Subcutaneous preadipocyte (primary cell): Measurements from ENCODE around the gene TMED7. TPM values are rescaled to one million over a fixed set of nuclear protein-coding genes. Genes with fewer than 3 reads are reported as not detected.

Source experiments
- total RNA-seq: library from RNA; depleted of rRNA; stranded (reverse); fragments of >200 nt; gene quantifications from 2 replicates; pipeline ENCODE4 v1.2.3, GENCODE V29; 2012

Gene TMED7
- 90.4 and 126 TPM in 2 replicates for total RNA-seq

DNA sequence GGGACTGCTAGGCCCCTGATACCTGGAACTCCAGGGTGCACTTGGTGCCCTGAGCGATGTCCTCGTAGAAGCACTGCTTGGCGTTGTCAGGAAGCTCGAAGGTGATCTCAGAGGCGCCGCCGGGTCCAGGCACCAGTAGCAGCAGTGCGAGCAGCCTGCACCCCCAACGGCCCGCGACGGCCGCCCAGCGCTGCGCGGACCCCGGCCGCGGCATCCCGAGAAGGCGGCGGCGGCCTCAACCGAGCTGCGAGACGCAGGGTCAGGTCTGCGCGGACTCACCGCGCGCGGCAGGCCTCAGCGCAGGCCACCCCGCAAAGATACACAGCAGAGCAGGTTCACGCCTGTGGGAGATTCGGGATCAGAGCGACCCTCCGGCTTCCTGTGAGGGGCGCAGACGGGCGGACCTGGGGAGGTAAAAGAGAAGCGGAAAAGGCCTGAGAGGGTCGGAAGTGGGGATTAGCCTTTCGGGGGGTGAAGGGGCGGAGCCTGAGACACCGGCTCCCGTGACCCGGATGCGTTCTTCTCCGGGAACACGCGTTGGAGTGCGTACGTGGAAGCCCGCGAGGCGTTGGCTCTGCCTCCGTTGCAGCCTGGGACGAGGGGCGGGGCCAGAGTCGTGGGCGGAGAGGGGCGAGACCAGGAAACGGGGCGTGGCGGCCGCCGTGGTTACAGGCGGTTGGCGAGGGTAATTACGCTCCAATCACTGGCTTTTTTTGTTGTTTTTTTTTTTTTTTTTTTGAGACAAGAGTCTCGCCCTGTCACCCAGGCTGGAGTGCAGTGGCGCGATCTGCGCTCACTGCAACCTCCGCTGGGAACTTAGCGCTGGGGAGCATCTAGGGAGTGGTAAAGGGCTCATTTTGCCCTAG, at the start of gene TMED7:
Gene TMED7, minus strand, starts transcription at position 458 of the 866 bp plus-strand sequence. Its CDS starts 244 bp downstream, at position 214.

GRCh38 chr5:115601701-115602590, 23.9 kb downstream of the TMED7 start, which contains the start of gene TICAM2:
Gene TICAM2, minus strand, starts transcription at chr5:115602479. Its CDS starts 21,223 bp downstream, at chr5:115581256.

Other genes with a start within 250 kb of the TMED7 start
- 25.7 and 29.3 TPM in 2 replicates for gene FEM1C, start 81.3 kb downstream of the TMED7 start, total RNA-seq
- 6.1 and 6.2 TPM in 2 replicates for gene TICAM2, start 23.6 kb downstream of the TMED7 start, total RNA-seq
- gene CDO1, start 190.6 kb upstream of the TMED7 start, total RNA-seq: 5.7 and 7.3 TPM in 2 replicates
- 54.0 and 57.0 TPM in 2 replicates for gene ATG12, start 215.5 kb upstream of the TMED7 start, total RNA-seq
- gene AP3S1, start 215.9 kb upstream of the TMED7 start, total RNA-seq: 121 and 129 TPM in 2 replicates